Measurements from ENCODE around the gene RDH13.

- TF ChIP-seq CTCF (IDR thresholded peaks at IDR 0.05) (no peak), POLR2A (IDR thresholded peaks at IDR 0.05) (no peak)
Measured at GRCh38 chr19:55078996-55079395, 16.0 kb upstream of the RDH13 start.
